ENCODE data around the gene CC2D1A.

CC2D1A gene

DNA sequence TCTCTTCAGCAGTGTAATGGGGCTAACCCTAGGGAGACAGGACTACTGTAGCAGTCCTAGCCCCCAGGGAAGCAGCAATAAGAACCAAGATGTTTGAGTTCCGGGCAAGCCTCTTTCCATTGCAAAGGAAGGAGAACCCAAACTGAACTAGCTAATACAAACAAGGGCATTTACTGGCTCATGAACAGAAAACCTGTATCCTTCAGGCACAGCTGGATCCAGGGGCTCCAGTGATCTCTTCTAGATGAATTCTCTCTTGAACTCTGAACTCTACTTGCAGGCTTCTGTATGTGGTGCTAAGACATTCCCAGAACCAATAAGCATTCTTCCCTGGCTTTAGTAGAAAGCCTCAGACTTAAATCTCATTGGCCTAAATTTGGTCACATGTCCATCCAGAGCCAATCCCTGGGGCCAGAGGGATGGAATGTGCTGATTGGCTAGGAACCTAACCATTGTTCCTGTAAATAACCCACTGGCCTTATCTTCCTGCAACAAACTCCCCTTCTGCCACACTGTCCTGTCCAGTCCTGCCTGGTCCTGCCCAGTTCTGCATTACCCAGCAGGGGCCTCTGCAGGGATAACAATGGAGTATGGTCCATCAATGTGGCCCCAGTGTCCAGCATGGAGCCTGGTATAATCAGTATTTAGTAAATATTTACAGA is 36.2 kb downstream of the CC2D1A start:
- DNase-seq = no peak

DNA sequence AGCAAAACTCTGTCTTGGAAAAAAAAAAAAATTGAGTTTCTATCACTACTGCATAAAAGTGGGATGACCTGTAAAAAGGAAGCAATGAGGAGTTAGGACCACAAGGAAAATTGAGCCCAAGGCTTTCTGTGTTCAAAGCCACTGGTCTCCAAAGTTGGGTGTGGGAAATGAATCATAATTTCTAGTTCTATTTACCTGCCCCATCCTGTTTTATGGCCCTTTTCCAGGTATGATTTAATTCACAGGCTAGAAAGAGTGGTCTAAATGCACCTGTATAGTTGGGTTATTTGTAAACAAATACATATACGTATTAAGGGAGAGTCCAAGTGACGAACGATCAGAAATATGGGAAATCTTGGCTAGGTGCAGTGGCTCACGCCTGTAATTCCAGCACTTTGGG is 40.4 kb downstream of the CC2D1A start:
- no peak for DNase-seq

DNA sequence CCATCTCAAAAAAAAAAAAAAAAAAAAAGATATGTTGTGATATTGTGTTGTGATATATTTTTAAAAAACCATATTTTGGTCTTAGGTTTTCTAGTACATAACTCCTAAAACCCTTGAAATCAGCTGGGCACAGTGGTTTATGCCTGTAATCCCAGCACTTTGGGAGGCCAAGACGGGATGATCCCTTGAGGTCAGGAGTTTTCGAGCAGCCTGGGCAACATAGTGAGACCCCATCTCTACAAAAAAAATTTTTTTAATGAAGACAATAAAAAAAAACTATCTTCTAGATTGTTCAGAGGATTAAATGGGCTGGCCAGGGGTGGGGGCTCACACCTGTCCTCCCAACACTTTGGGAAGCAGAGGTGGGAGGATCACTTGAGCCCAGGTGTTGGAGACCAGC is 45.0 kb downstream of the CC2D1A start:
- no peak for DNase-seq

DNA sequence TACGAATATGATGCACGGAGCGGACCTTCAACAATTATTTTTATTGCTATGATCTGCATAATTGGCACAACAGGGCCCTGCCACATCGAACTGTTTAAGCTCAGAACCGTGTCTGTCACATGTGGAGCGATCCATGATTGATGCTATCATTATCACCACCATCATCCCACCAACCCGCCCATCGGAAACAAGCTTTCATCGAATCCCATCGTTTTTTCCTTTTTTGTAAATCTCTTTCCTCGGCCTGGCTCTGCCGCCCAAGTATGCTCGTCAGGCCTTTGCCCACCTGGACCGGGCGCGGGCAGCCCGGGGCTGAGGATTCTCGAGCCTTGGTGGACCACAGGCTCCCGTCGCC is 45.8 kb downstream of the CC2D1A start:
- no peak for DNase-seq

DNA sequence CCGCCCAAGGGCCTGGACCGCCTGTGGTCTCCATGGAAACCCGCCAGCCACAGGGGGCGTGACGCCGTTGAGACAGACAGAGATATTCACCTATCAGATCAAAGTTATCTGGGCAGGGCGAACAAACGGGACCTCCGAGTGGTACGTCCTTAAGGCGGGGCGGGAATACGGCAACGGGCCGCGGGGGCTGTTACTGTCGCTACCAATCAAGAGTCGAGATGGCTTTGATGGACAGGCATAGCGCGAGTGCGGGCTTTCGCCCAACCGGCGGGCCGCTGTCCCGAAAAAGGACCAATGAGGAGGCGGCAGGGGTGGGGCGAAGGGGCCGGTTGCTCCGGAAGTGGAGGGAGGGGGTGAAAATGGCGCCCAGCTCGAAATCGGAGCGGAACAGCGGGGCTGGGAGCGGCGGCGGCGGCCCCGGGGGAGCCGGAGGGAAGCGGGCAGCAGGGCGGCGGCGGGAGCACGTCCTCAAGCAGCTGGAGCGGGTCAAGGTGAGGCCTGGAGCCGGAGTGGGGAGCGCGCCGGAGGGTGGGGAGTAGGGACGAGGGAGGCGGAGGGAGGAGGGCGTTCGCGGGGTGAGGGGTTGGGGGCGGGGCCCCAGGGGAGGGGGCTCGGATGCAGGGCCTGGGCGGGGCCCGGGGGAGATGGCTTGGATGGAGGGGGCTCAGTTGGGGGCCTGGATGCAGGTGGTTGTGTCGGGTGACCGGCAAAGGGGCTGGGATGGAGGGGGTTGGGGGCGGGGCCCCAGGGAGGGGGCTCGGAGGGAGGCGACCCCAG is 46.3 kb downstream of the CC2D1A start, which contains the start of gene DCAF15:
Gene DCAF15 (plus strand): TSS at position 356 of the 777 bp plus-strand sequence. CDS start 4 bp downstream, at position 360.
- peak; percentile 99 for DNase-seq

DNA sequence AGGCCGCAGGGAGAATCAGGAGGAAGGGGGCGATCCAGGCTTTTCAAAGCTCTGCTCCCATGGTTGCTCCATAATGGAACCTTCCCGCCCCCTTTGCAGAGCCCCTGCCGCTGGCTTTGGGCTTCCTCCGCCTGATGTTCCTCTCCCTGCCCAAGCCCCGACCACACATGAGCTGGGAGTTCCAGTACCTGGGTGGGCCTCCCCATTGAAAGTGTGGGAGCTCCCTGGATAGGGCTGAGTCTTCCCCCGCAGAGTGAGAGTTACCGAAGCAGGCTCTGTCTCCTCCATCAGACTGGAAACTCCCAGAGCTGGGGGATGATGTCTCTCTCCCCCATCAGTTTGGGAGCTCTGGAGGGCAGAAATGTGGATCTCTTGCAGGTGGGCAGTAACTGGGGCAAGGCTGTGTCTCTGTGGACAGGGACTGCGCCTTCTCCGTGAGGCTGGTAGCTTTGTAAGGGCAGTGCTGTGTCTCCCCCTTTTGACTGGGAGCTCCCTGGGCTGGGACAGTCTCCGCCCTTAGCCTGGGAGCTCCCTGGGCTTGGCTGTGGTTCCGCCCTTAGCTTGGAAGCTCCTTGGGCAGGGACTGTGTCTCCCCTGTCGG is 47.0 kb downstream of the CC2D1A start:
- DNase-seq = peak; percentile 10 to 19

DNA sequence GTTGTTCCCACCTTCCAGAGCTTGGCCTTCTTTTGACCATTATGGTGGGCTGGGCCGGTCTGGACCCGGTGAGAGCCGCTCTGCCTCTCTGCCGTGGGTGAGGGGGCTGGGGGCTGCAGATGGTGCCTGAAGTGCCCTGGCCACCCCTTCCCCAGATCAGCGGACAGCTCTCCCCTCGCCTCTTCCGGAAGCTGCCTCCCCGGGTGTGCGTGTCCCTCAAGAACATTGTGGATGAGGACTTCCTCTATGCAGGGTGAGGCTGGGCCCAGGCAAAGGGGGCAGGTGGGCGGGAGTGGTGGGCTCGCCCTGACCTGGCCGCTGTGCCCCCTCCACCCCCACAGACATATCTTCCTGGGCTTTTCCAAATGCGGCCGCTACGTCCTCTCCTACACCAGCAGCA is 48.2 kb downstream of the CC2D1A start:
- no peak for DNase-seq

DNA sequence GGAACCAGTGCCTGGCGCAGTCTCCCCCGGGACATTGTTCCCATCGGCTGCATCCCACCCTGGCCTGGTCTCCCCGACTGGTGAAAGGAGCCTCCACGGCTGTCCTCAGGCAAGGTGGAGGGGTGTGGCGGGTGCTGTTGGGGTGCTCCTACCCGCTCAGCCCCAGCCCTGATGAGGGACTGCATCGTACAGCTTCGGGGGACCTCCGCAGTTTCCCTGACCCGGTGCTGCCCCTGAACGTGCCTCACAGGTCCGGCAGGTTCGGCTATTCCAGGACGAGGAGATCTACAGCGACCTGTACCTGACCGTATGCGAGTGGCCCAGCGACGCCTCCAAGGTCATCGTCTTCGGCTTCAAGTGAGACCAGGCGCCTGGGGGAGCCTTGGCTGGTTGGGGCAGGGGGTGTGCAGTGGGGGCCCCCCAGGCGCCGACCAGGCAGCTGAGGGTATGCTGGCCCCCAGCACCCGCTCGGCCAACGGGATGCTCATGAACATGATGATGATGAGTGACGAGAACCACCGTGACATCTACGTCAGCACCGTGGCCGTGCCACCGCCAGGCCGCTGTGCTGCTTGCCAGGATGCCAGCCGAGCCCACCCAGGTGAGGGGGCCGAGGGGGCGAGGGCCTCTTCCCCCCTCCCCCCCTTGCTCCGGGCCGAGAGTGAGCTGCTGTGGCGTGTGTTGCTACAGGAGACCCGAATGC is 49.8 kb downstream of the CC2D1A start:
- DNase-seq = no peak

DNA sequence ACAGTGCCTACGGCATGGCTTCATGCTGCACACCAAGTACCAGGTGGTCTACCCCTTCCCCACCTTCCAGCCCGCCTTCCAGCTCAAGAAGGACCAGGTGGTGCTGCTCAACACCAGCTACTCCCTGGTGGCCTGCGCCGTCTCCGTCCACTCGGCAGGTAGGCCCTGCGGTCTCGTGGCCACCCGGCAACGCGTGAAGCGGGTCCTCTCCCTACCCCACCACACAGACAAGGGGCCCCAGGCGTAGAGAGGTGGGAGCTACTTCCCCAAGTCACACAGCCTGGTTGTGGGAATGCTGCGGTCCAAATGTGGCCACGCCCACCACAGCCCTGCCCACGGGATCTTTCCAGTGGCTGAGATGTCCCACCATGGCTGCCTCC is 50.4 kb downstream of the CC2D1A start:
- no peak for DNase-seq

DNA sequence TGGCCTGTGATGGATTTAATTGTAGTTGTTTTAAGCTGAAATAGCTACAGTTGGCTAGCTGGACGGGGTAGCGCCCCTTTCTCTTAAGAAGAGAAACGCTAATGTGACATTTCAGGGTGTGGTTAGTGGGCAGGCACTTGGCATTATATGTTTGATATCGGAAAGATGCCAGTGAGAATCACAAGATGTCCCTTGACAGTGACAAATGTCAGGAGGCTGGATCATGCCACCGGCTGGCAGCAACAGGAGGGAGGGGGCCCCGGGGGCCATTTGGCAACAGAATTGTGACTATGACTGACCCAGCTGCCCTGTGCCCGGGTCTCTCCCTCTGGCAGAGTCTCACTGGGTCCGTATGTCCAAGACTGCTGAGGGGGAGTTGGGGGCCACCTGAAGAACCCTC is 51.0 kb downstream of the CC2D1A start:
- no peak for DNase-seq

DNA sequence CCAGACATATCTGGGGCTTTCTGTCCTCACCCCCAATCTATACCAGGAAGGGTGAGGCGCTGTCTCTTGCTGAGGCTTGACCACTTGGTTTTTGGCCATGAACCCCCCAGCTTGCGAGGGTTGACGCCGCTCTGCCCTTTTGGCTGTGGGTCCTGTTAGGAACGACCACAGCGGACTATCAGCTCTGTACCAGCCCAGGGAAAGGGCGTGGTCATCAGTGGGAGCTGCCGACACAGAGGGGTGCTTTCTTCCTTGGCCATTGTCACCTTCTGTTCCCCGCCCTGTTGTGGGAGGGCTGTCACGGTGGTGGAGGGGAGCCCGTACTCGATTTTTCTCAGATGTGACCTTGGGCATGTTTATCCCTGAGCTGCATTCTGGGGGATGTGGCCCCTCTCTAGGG is 52.0 kb downstream of the CC2D1A start:
- DNase-seq = no peak

DNA sequence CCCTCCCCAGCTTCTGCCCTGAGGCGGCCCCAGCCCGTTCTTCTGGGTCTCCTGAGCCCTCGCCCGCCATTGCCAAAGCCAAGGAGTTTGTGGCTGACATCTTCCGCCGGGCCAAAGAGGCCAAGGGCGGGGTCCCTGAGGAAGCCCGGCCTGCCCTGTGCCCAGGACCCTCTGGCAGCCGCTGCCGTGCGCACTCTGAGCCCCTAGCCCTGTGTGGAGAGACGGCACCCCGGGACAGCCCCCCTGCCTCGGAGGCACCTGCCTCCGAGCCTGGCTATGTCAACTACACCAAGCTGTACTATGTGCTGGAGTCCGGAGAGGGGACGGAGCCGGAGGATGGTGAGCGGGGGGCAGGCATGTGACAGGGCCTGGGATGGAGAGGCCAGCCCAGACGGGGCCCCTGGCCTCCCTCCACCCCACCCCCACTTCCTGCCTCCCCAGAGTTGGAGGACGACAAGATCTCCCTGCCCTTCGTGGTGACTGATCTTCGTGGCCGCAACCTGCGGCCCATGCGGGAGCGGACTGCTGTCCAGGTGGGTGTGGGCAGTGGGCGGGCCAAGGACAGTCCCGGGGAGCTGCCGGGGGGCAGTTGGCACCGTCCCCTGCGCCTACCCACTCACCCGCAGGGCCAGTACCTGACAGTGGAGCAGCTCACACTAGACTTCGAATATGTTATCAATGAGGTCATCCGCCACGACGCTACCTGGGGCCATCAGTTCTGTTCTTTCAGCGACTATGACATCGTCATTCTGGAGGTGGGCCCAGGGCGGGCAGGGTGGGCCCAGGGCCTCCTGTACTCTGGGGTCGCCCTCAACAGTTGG is 53.4 kb downstream of the CC2D1A start:
- DNase-seq = no peak

DNA sequence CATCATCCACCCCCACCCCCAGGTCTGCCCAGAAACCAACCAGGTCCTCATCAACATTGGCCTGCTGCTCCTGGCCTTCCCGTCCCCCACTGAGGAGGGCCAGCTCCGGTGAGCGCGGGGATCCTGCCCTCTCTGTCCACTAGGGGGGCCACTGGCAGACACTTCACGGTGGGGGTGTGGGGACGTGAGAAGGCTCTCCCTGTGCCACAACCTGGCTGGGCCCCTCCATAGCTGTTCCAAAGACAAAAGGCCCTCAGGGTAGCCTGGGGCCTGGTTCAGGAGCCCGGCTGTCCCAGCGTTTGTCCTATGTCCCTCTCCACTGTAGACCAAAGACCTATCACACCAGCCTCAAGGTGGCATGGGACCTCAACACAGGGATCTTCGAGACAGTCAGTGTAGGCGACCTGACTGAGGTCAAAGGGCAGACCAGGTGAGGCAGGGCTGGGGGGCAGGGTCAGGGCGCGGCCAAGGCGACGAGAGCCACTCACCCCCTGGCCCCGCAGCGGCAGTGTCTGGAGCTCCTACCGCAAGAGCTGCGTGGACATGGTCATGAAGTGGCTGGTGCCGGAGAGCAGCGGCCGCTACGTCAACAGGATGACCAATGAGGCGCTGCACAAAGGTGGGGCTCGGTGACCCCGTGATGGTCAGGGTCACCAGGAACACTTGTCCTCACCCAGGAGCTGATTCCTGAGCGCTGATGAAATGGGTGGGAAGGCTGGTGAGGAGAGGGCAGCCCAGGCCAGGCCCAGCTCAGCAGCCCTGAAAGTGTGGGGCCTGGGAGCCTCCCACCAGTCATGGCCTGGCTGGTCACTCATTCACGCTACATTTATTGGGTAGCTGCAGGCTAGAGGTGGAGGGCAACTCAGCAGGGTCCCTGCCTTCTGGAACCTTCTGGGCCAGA is 54.2 kb downstream of the CC2D1A start:
- peak in 1 of 2 experiments; percentile 22 for DNase-seq

DNA sequence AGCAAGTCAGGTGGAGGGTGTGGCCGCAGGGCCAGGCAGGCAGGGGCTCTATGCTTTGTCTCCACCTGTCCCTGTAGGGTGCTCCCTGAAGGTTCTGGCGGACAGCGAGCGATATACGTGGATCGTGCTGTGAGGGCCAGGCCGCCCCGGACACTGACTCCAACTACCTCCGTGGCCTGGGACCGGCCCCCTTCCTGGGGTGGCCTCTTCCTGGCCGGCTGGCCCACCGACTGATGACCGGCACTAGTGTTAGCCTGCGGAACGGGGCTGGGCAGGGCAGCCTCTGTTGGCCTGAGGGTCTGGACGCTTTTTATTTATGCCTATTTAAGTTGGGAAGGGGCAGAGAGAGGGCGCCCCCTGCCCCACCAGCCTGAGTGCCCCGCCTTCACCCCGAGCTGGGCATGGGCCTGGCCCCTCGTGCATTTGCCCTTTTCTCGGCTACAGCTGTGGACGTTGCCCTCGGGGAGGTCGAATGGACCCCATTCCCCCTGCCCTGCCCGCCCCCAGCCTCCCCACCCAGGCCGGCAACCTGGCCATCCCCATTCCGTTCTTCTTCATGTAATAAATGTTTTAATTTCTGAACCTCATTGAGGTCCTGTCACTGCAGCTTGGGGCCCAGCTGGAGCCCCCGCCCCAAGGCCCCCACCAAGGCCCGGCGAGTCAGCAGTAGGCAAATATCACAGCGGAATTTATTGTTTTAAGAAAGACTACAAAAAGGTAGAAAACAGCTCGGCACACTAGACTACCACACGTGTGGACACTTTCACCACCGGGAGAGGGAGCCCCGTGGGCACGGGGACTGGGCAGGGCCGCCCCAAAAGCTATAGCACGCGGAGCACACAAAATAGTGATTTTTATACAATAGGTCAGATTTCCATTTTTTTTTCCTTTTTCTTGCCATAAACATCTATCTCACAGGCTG is 55.1 kb downstream of the CC2D1A start:
- no peak for DNase-seq

DNA sequence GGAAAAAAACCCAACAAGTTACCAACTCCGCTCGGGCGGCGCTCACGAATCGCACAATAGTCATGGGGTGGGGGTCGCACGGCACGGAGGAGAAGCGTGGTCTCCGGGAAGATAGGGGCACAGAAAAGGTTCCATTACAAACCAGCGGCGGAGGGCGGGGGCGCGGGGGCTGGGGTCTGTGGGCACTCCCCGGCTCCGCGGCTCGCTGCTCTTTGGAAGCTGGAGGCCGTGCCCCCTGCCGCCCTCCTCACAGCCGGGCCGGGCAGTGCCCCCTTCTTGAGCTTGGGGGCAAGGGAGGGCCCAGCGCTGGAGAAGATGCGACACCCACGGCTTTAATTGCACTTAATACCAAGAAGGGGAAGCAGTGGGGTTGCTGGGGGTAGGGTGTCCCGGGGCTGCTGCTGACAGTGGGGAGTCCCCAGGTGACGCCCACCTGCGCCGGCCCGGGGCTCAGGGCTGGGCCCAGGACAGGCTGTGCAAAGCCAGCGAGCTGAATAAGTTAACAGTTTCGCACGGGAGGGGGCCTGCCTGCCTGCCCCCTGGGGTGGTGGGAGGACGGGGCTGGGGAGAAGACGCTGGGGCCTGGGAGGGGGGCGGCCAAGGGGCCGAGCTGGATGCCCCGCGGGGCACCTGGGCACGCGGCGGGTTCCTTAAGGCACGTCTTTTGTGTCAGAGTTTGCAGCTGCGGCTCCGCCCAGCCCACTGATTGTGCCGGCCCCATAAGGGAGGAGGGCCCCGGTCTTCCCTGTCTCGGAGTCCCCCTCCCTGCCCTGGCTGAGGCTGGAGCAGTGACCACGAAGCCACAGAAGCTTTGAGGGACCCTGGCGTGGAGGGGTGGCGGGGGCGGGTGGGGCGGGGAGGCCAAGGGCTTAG is 56.1 kb downstream of the CC2D1A start:
- no peak for DNase-seq

DNA sequence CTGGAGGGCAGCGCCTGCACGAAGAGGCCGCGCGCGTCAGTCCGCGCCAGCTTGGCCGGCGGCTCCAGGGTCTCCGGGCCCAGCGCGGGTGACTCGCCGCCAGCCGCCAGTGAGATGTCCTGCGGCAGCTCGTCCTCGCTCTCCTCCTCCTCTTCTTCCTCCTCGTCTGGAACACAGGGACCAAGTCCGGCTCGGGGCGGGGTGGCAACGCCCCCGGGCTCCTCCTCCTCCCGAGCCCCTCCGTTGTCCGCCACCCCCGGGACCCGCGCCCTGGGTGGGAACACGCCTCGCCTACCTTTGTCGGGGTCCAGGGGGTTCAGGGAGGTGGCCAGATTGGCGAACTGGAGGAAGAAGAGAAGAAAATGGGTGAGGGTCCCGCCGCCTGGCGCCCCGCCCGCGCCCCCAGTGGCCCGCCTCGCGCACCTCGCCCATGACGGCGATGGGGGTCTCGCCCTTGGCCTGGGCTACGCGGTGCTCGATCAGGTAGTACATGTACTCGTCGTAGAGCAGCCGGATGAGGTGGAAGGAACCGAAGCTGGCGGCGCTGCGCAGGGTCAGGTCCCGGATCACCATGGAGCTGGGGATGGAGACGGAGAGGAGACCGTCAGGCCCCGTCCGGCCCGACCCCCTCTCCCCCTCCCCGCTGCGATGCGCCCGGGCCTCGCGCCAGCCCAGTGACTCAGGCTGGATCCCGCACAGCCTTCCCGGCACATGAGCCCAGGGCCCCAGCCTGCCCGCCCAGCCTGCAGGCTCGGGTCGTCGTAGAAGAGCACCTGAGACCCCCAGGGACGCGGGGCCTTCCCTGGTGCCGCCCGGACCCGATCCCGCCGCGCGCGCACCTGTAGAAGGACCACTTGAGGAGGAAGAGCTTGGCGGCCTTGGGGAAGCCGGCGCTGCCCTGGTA is 57.0 kb downstream of the CC2D1A start:
- no peak for DNase-seq

DNA sequence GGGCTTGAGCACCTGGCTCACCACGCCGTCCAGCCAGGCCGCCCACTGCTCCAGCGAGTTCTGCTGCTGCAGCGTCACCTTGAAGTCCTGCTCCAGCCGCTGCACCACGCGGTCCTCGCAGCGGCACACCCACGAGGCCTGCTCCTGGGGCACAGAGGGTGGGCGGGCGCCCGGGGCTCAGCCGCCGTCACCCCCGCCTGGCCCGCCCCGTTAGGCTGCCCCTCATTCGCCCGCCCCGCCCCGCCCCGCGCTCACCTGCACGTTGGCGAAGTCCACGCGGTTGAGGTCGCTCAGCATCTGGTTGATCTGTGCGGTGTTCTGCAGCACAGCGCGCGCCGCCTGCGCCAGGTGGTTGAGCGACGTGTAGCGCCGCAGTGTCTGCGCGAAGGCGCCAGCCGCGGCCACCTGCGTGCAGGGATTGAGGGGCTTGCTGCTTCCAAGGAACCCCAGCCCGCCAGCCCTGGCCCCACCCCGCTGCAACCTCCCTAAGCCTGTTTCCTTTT is 57.7 kb downstream of the CC2D1A start:
- no peak for DNase-seq

DNA sequence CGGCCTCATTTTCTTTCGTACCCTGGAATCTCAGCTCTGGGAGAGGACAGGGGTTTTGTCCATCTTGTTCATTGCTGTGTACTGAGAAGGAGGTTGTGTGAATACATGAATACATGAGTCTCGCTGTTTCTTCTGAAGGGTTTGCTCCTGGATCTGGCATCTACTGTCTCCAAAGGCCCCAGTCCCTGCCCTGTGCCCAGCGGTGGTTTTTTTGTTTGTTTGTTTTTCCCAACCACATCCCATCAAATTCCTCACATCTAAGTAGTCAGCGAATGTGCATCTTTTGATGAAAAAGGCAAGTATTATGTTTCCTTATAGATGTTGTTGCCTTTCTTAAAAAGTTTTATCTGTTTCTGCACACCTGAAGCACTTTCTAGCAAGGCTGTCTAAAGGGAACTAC is 58.8 kb downstream of the CC2D1A start:
- no peak for DNase-seq

All from activated CD4-positive, alpha-beta T cell treated with anti-CD3 and anti-CD28 coated beads, Interleukin-2, amount 50 U/mL, for 48 hours (primary cell).